Measurements from ENCODE around the gene MAGI1. TPM values are rescaled to one million over a fixed set of nuclear protein-coding genes. Genes with fewer than 3 reads are reported as not detected.

Gene MAGI1
- total and polyA plus RNA-seq, 2 donors (not counting 1 experiment from before 2014, with no cell fraction given) = 15.7 to 23.7 TPM

- no peak overlapping the region for H3K4me2 ChIP-seq (ENCODE audit: extremely low read depth, insufficient read depth, low read length)
- no peak overlapping the region for H2AFZ ChIP-seq (ENCODE audit: low read length)
- no peaks in the 10 kb centered on the region for H3K4me1 ChIP-seq (ENCODE audit: control insufficient read depth, extremely low read depth, insufficient read depth, low read length)
- no peaks in the 10 kb centered on the region for H3K79me2 ChIP-seq (ENCODE audit: control insufficient read depth, insufficient read depth, low read length)
- H3K9ac ChIP-seq (ENCODE audit: insufficient read depth, low read length) = no peak overlapping the region
- no peaks in the 10 kb centered on the region for H3K36me3 ChIP-seq (ENCODE audit: control insufficient read depth, insufficient read depth, low read length)
- no peaks in the 10 kb centered on the region for H3K27me3 ChIP-seq (ENCODE audit: control insufficient read depth, insufficient read depth, low read length)
- H4K20me1 ChIP-seq (ENCODE audit: control insufficient read depth, extremely low read depth, insufficient read depth, low read length) = no peaks in the 10 kb centered on the region
- H3K27ac ChIP-seq (ENCODE audit: insufficient read depth, low read length) = no peak overlapping the region
- no peaks in the 10 kb centered on the region for H3K9me3 ChIP-seq (ENCODE audit: control insufficient read depth, insufficient read depth, low read depth, low read length)
- no peak for TF ChIP-seq CTCF (conservative IDR thresholded peaks at IDR 0.05 in 1 of 2, IDR thresholded peaks at IDR 0.05 in 1 of 2; ENCODE audit: low read depth in 1 of 2, low read length in 2 of 2)
- TF ChIP-seq EZH2 (IDR thresholded peaks at IDR 0.05; ENCODE audit: low read length, missing control alignments) = no peak
- peak; percentile 11 to 48 for DNase-seq (ENCODE audit: low read depth in 2 of 2)
- H3K4me3 ChIP-seq (replicated peaks in 1 of 4; ENCODE audit: control extremely low read depth in 1 of 4, insufficient read depth in 1 of 4, low read depth in 3 of 4, low read length in 4 of 4) = no peak overlapping the region
Measured at GRCh38 chr3:65811892-65812291, 226.8 kb downstream of the MAGI1 start.

- Histone ChIP-seq H2AFZ (ENCODE audit: low read length) (no peak overlapping the region), H3K36me3 (ENCODE audit: control insufficient read depth, insufficient read depth, low read length) (no peaks in the 10 kb centered on the region), H3K4me3 (replicated peaks in 1 of 4; ENCODE audit: control extremely low read depth in 1 of 4, insufficient read depth in 1 of 4, low read depth in 3 of 4, low read length in 4 of 4) (no peak overlapping the region), H3K9me3 (ENCODE audit: control insufficient read depth, insufficient read depth, low read depth, low read length) (no peaks in the 10 kb centered on the region), H3K4me2 (ENCODE audit: extremely low read depth, insufficient read depth, low read length) (no peak overlapping the region), H4K20me1 (ENCODE audit: control insufficient read depth, extremely low read depth, insufficient read depth, low read length) (no peaks in the 10 kb centered on the region), H3K27me3 (ENCODE audit: control insufficient read depth, insufficient read depth, low read length) (no peaks in the 10 kb centered on the region), H3K9ac (ENCODE audit: insufficient read depth, low read length) (no peak overlapping the region), H3K4me1 (ENCODE audit: control insufficient read depth, extremely low read depth, insufficient read depth, low read length) (no peaks in the 10 kb centered on the region), H3K27ac (ENCODE audit: insufficient read depth, low read length) (no peak overlapping the region), H3K79me2 (ENCODE audit: control insufficient read depth, insufficient read depth, low read length) (no peaks in the 10 kb centered on the region)
- peak; percentile 8 to 81 for DNase-seq (ENCODE audit: low read depth in 2 of 2)
- TF ChIP-seq EZH2 (IDR thresholded peaks at IDR 0.05; ENCODE audit: low read length, missing control alignments) (no peak), CTCF (conservative IDR thresholded peaks at IDR 0.05 in 1 of 2, IDR thresholded peaks at IDR 0.05 in 1 of 2; ENCODE audit: low read depth in 1 of 2, low read length in 2 of 2) (no peak)
Measured at GRCh38 chr3:65811086-65811761, 227.5 kb downstream of the MAGI1 start.

GRCh38 chr3:65810302-65810701 is 228.4 kb downstream of the MAGI1 start:
- no peak overlapping the region for H3K4me2 ChIP-seq (ENCODE audit: extremely low read depth, insufficient read depth, low read length)
- no peak overlapping the region for H3K27ac ChIP-seq (ENCODE audit: insufficient read depth, low read length)
- H3K27me3 ChIP-seq (ENCODE audit: control insufficient read depth, insufficient read depth, low read length) = no peaks in the 10 kb centered on the region
- no peaks in the 10 kb centered on the region for H4K20me1 ChIP-seq (ENCODE audit: control insufficient read depth, extremely low read depth, insufficient read depth, low read length)
- no peaks in the 10 kb centered on the region for H3K36me3 ChIP-seq (ENCODE audit: control insufficient read depth, insufficient read depth, low read length)
- H3K9ac ChIP-seq (ENCODE audit: insufficient read depth, low read length) = no peak overlapping the region
- no peaks in the 10 kb centered on the region for H3K4me1 ChIP-seq (ENCODE audit: control insufficient read depth, extremely low read depth, insufficient read depth, low read length)
- TF ChIP-seq EZH2 (IDR thresholded peaks at IDR 0.05; ENCODE audit: low read length, missing control alignments) = no peak
- no peak for TF ChIP-seq CTCF (conservative IDR thresholded peaks at IDR 0.05 in 1 of 2, IDR thresholded peaks at IDR 0.05 in 1 of 2; ENCODE audit: low read depth in 1 of 2, low read length in 2 of 2)
- no peak for DNase-seq (ENCODE audit: low read depth in 2 of 2)
- no peak overlapping the region for H2AFZ ChIP-seq (ENCODE audit: low read length)
- H3K79me2 ChIP-seq (ENCODE audit: control insufficient read depth, insufficient read depth, low read length) = no peaks in the 10 kb centered on the region
- no peaks in the 10 kb centered on the region for H3K9me3 ChIP-seq (ENCODE audit: control insufficient read depth, insufficient read depth, low read depth, low read length)
- no peak overlapping the region for H3K4me3 ChIP-seq (replicated peaks in 1 of 4; ENCODE audit: control extremely low read depth in 1 of 4, insufficient read depth in 1 of 4, low read depth in 3 of 4, low read length in 4 of 4)
